ENCODE data around the gene ODF2L. TPM values are rescaled to one million over a fixed set of nuclear protein-coding genes. Genes with fewer than 3 reads are reported as not detected.
A peak's percentile ranks its signal among the peaks of the same experiment; 100 is the strongest.

The ODF2L gene
- total RNA-seq = 100 to 1,000 TPM in 1 of 4 donors, 10 to 100 TPM in 3; 48.2 to 111 (median 64.7) TPM

DNA sequence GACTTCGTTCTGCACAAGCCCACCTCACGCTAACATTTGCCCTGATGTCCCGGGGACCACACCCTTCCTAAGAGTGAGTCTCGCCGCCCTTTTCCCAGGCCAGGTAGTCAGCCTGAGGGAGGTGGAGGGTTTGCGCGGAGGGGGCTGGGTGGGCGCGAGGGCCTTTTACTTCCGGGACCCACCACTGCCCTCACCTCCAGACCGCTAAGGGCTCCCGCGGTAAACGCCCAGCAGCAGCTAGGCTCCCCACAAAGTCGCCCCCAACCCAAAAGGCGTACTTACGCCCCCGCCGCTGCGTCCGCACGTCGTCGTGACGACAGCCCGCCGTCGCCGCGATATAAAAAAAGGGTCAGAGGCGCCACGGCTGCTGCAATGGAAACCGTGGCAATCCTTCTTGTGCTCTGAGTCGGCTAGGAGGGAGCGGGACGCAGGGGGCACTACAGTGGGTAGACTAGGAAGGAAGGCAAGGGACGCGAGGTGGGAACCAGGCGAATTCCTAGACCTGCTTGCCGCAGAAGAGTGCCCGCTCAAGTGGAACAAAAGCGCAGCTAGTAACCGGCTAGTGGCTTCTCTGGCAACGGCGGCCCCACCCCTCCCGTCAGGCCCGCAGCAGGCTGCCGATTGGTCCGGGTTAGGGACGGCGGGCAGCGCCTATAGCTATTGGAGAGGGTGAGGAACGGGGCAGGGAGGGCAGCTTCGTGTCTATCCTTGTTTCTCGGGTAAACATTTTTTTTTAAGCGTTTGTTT lies at the start of gene ODF2L:
TSS of gene ODF2L (minus strand) at position 573 of the 747 bp plus-strand sequence. CDS start 9,296 bp downstream, outside the sequence.
- Histone ChIP-seq H3K9me3 (no peaks in the 10 kb centered on the region), H3K4me3 (replicated peaks in 1 of 3) (peak within 1 kb of the TSS; percentile 28 to 89 (median 88)), H3K27me3 (no peaks in the 10 kb centered on the region), H3K36me3 (no peaks in the 10 kb centered on the region), H3K27ac (peak within 1 kb of the TSS; percentile 88 to 92 (median 89)), H3K4me1 (peaks cover 6 to 10% of the 10 kb centered on the region in 2 donors)
- peak; percentile 94 to 95 for DNase-seq
- 0% methylated on average over 34 to 52 of the region's 56 CpGs for WGBS, 2 donors
- no peak for TF ChIP-seq CTCF (IDR thresholded peaks at IDR 0.05)
- peak in 1 of 2 donors; percentile 88 for TF ChIP-seq POLR2A (IDR thresholded peaks at IDR 0.05)
- intact Hi-C loops (cut with DNase I) = no loop called here

- DNase-seq = no peak
- 83 to 86% methylated on average over 1 of the region's 1 CpG for WGBS, 2 donors
- no peaks in the 10 kb centered on the region for H3K36me3 ChIP-seq
- no peak overlapping the region for H3K27ac ChIP-seq
- no peaks in the 10 kb centered on the region for H3K27me3 ChIP-seq
- intact Hi-C loops (cut with DNase I) = no loop called here
- no peaks in the 10 kb centered on the region for H3K4me1 ChIP-seq
- no peak overlapping the region for H3K4me3 ChIP-seq (replicated peaks in 1 of 3)
- H3K9me3 ChIP-seq = no peaks in the 10 kb centered on the region
- TF ChIP-seq CTCF (IDR thresholded peaks at IDR 0.05) (no peak), POLR2A (IDR thresholded peaks at IDR 0.05) (no peak)
Observed at GRCh38 chr1:86445919-86446318, 49.8 kb upstream of the ODF2L start.

DNA sequence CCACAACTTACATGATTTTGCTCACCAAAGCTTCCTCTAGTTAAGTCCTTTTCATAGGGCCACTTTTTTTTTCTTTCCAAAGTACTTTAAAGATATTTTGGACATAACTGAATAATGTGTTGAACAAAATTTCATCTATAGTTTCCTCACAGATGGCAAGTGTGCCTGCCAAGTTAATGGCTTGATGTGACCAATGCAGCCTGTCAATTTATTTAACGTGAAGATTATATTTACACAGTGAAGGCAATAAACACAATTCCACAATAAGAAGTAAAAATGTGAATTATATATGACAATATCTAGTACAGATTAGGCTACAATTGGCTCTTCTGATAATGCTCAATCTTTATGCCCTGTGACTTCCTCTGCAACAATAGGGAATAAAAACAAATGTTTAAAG lies 45.9 kb upstream of the ODF2L start:
- no peak for DNase-seq
- Histone ChIP-seq H3K27me3 (no peaks in the 10 kb centered on the region), H3K27ac (no peak overlapping the region), H3K4me1 (no peaks in the 10 kb centered on the region), H3K4me3 (replicated peaks in 1 of 3) (no peak overlapping the region), H3K9me3 (no peaks in the 10 kb centered on the region), H3K36me3 (no peaks in the 10 kb centered on the region)
- intact Hi-C loops (cut with DNase I) = no loop called here
- WGBS, 2 donors = 88 to 90% methylated on average over 1 of the region's 1 CpG
- no peak for TF ChIP-seq CTCF (IDR thresholded peaks at IDR 0.05)
- TF ChIP-seq POLR2A (IDR thresholded peaks at IDR 0.05) = no peak

DNA sequence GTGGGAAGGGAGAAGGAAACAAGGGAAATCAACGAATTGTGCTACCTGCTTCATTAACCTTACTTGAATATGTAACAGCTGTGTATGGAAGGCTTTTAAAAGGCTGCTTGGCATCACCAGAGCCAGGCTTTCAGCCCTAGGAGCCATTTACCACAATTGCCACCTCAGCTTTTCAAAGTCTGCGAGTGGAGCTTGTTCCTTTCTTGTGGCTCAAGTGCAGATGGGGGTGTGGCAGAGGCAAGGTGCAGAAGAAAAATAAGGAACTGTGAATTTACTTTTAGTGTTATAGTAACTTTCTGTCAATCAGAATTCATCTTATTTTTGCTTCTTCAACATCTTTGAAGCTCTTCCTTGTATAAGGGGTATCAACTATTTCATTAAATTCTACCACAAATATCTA lies 45.5 kb upstream of the ODF2L start:
- TF ChIP-seq CTCF (IDR thresholded peaks at IDR 0.05) (no peak), POLR2A (IDR thresholded peaks at IDR 0.05) (no peak)
- H3K9me3 ChIP-seq = no peaks in the 10 kb centered on the region
- no peak overlapping the region for H3K27ac ChIP-seq
- H3K4me1 ChIP-seq = no peaks in the 10 kb centered on the region
- no peaks in the 10 kb centered on the region for H3K27me3 ChIP-seq
- intact Hi-C loops (cut with DNase I) = no loop called here
- 61 to 67% methylated on average over 2 of the region's 2 CpGs for WGBS, 2 donors
- no peak overlapping the region for H3K4me3 ChIP-seq (replicated peaks in 1 of 3)
- H3K36me3 ChIP-seq = no peaks in the 10 kb centered on the region
- no peak for DNase-seq

- 54 to 61% methylated on average over 2 of the region's 2 CpGs for WGBS, 2 donors
- no peaks in the 10 kb centered on the region for H3K4me1 ChIP-seq
- no peaks in the 10 kb centered on the region for H3K36me3 ChIP-seq
- TF ChIP-seq CTCF (IDR thresholded peaks at IDR 0.05) = no peak
- no peak for TF ChIP-seq POLR2A (IDR thresholded peaks at IDR 0.05)
- H3K27me3 ChIP-seq = no peaks in the 10 kb centered on the region
- no peak overlapping the region for H3K4me3 ChIP-seq (replicated peaks in 1 of 3)
- no peak for DNase-seq
- H3K27ac ChIP-seq = no peak overlapping the region
- no peaks in the 10 kb centered on the region for H3K9me3 ChIP-seq
- intact Hi-C loops (cut with DNase I) = no loop called here
Observed at GRCh38 chr1:86436041-86436440, 39.9 kb upstream of the ODF2L start.

All from thyroid gland (tissue), 4 donors.